GM18502 (cell line): ENCODE results near the gene LRP6.

ENCODE experiments used
- ATAC-seq: cut with Tn5 transposase; IDR thresholded peaks from one replicate; pipeline ENCODE4 v1.9.1; 2021; ENCODE audit warnings: mild to moderate bottlenecking; ENCODE audit not compliant: unreplicated experiment, poor library complexity

LRP6 gene

GRCh38 chr12:12086973-12087692 is 179.7 kb downstream of the LRP6 start:
- ATAC-seq = no peak

GRCh38 chr12:12086362-12086761 is 180.5 kb downstream of the LRP6 start:
- no peak for ATAC-seq

- no peak for ATAC-seq
These were observed 183.2 kb downstream of the LRP6 start for GRCh38 chr12:12083688-12084087.

- peak; percentile 48 for ATAC-seq
These were observed 184.9 kb downstream of the LRP6 start for GRCh38 chr12:12081836-12082497.

GRCh38 chr12:12079291-12079690 is 187.6 kb downstream of the LRP6 start:
- no peak for ATAC-seq

- no peak for ATAC-seq
These were observed 194.6 kb downstream of the LRP6 start for GRCh38 chr12:12072064-12072760.

- peak; percentile 69 for ATAC-seq
These were observed 195.9 kb downstream of the LRP6 start, which contains the start of gene BCL2L14 for GRCh38 chr12:12070674-12071656. BCL2L14 (plus strand) TSS chr12:12070939; CDS start chr12:12079306, 8,367 bp downstream.

- ATAC-seq = no peak
These were observed 196.9 kb downstream of the LRP6 start for GRCh38 chr12:12069821-12070548.

GRCh38 chr12:12068751-12069150 is 198.1 kb downstream of the LRP6 start:
- ATAC-seq = no peak
